HEK293 (cell line): ENCODE data around the gene RILPL2.
"Not testable (repeated sequence)": the region's sequence is repeated elsewhere in the genome, so short reads cannot be mapped to it uniquely, and the experiment has no call there.

ENCODE experiments used
- CTCF ChIP-seq: fragments of 450-650 bp; formaldehyde crosslinking; IDR thresholded peaks from 2 replicates; pipeline ENCODE4 v1.5.1; 2016; ENCODE audit warnings: missing biosample characterization, missing genetic modification characterization
- KLF10 ChIP-seq: fragments of 450-650 bp; IDR thresholded peaks from 2 replicates; pipeline ENCODE4 v1.5.1; 2018; ENCODE audit warnings: missing biosample characterization, mild to moderate bottlenecking, missing genetic modification characterization
- MEIS1 ChIP-seq: sonication (generic); formaldehyde crosslinking; IDR thresholded peaks from 2 replicates; pipeline ENCODE4 v1.8.1; 2022; ENCODE audit warnings: missing genetic modification reagents, mild to moderate bottlenecking, borderline replicate concordance
- SALL2 ChIP-seq: fragments of 450-650 bp; formaldehyde crosslinking; IDR thresholded peaks from 2 replicates; pipeline ENCODE4 v1.5.0; 2017; ENCODE audit warnings: missing biosample characterization, mild to moderate bottlenecking, missing genetic modification characterization, borderline replicate concordance
- ZFP3 ChIP-seq: fragments of 450-650 bp; formaldehyde crosslinking; IDR thresholded peaks from 2 replicates; pipeline ENCODE4 v1.5.1; 2016; ENCODE audit warnings: low read depth, missing biosample characterization, missing genetic modification characterization
- ZNF335 ChIP-seq: fragments of 450-650 bp; formaldehyde crosslinking; conservative IDR thresholded peaks from 2 replicates; pipeline ENCODE4 v1.5.1; 2016; ENCODE audit warnings: missing biosample characterization, missing genetic modification characterization
- ZNF398 ChIP-seq: fragments of 450-650 bp; formaldehyde crosslinking; IDR thresholded peaks from 2 replicates; pipeline ENCODE4 v1.5.1; 2017; ENCODE audit warnings: missing biosample characterization, missing genetic modification characterization
- ZNF76 ChIP-seq: fragments of 450-650 bp; formaldehyde crosslinking; IDR thresholded peaks from 2 replicates; pipeline ENCODE4; 2016; ENCODE audit warnings: low read depth, missing biosample characterization, missing genetic modification characterization, borderline replicate concordance

GRCh38 chr12:123371667-123372368 is 64.7 kb downstream of the RILPL2 start:
- not testable (repeated sequence) for TF ChIP-seq ZNF335 (tag by site-specific recombination); KLF10 (tag by site-specific recombination); ZNF76 (tag by site-specific recombination); ZFP3 (tag by site-specific recombination); SALL2 (tag by site-specific recombination); CTCF (tag by site-specific recombination); ZNF398; MEIS1
